Putamen (tissue), 1 donor: ENCODE results near the gene VPS13D.
"Not testable (repeated sequence)": the region's sequence is repeated elsewhere in the genome, so short reads cannot be mapped to it uniquely, and the experiment has no call there.

Source experiments
- DNase-seq: peaks from one replicate; pipeline ENCODE4 v3.0.0-alpha.2; 2016; ENCODE audit warnings: low spot score

The VPS13D gene

GRCh38 chr1:12196641-12197482, 33.0 kb upstream of the VPS13D start:
- DNase-seq: no peak

GRCh38 chr1:12197483-12197880, 32.3 kb upstream of the VPS13D start:
- DNase-seq: no peak

- no peak for DNase-seq
Measured at GRCh38 chr1:12200208-12200607, 29.6 kb upstream of the VPS13D start.

- no peak for DNase-seq
Measured at GRCh38 chr1:12201352-12202189, 28.3 kb upstream of the VPS13D start.

GRCh38 chr1:12202190-12202497, 27.7 kb upstream of the VPS13D start:
- no peak for DNase-seq

GRCh38 chr1:12202577-12202976, 27.3 kb upstream of the VPS13D start:
- no peak for DNase-seq

- no peak for DNase-seq
Measured at GRCh38 chr1:12203216-12204007, 26.4 kb upstream of the VPS13D start.

- DNase-seq: no peak
Measured at GRCh38 chr1:12204140-12204539, 25.7 kb upstream of the VPS13D start.

- no peak for DNase-seq
Measured at GRCh38 chr1:12204754-12205658, 24.8 kb upstream of the VPS13D start.

GRCh38 chr1:12206238-12206637, 23.6 kb upstream of the VPS13D start:
- DNase-seq: no peak

- no peak for DNase-seq
Measured at GRCh38 chr1:12206792-12207424, 22.9 kb upstream of the VPS13D start.

GRCh38 chr1:12208271-12208670, 21.6 kb upstream of the VPS13D start:
- no peak for DNase-seq

GRCh38 chr1:12208764-12209494, 20.9 kb upstream of the VPS13D start:
- DNase-seq: peak; percentile 64

GRCh38 chr1:12209495-12209832, 20.4 kb upstream of the VPS13D start:
- DNase-seq: no peak

- no peak for DNase-seq
Measured at GRCh38 chr1:12215118-12215961, 14.5 kb upstream of the VPS13D start.

GRCh38 chr1:12219800-12220199, 10.0 kb upstream of the VPS13D start:
- DNase-seq: no peak

GRCh38 chr1:12220890-12221289, 8.9 kb upstream of the VPS13D start:
- DNase-seq: no peak

GRCh38 chr1:12222700-12223099, 7.1 kb upstream of the VPS13D start:
- DNase-seq: not testable (repeated sequence)

- DNase-seq: not testable (repeated sequence)
Measured at GRCh38 chr1:12224092-12224491, 5.7 kb upstream of the VPS13D start.
